PC-3 (cell line): Measurements from ENCODE around the gene PLA1A. TPM values are rescaled to one million over a fixed set of nuclear protein-coding genes. Genes with fewer than 3 reads are reported as not detected.

Source experiments
- ATAC-seq: fragments of 200-7000 bp; cut with Tn5 transposase; 2 replicates; pipeline ENCODE4 v1.9.1; 2020; ENCODE audit warnings: mild to moderate bottlenecking, moderate library complexity
- BruUV-seq: library from RNA; stranded (reverse); fragments of 400-500 nt; replicated peaks from 2 replicates; lab custom pipeline; 2021; lab: Mats Ljungman, UMichigan
- CTCF ChIA-PET: fragments of 300-600 bp; sonication (Branson Sonifier 250); formaldehyde crosslinking; loops from one replicate; lab custom pipeline; 2022; ENCODE audit warnings: antibody characterized with exemption; lab: Charles Lee
- POLR2A ChIA-PET: fragments of 300-600 bp; sonication (Branson Sonifier 250); formaldehyde crosslinking; loops from one replicate; lab custom pipeline; 2022; ENCODE audit warnings: antibody characterized with exemption; ENCODE audit not compliant: unreplicated experiment; lab: Charles Lee
- DNase-seq: peaks from one replicate; pipeline ENCODE4 v3.0.0-alpha.2; 2015
- H2AFZ ChIP-seq: fragments of 300-600 bp; sonication (generic); 2 replicates; pipeline ENCODE4 v1.6.0; 2016; ENCODE audit warnings: antibody characterized with exemption, low read length
- H3F3A ChIP-seq: fragments of 300-600 bp; sonication (generic); one replicate; pipeline ENCODE4 v1.6.0; 2017; ENCODE audit warnings: antibody characterized with exemption, low read length, control low read depth, mild to moderate bottlenecking; ENCODE audit not compliant: unreplicated experiment
- H3K27ac ChIP-seq: fragments of 300-600 bp; sonication (generic); 2 replicates; pipeline ENCODE4 v1.5.1; 2016; ENCODE audit warnings: mild to moderate bottlenecking, low read length
- H3K27me3 ChIP-seq: fragments of 300-600 bp; sonication (generic); 2 replicates; pipeline ENCODE4 v1.6.1; 2016; ENCODE audit warnings: low read length, mixed read lengths
- H3K36me3 ChIP-seq: fragments of 300-600 bp; sonication (generic); 2 replicates; pipeline ENCODE4 v1.6.1; 2016; ENCODE audit warnings: low read depth, mixed run types, low read length, mixed read lengths
- H3K4me1 ChIP-seq: fragments of 300-600 bp; sonication (generic); 2 replicates; pipeline ENCODE4 v1.5.1; 2016; ENCODE audit warnings: low read length; ENCODE audit not compliant: insufficient read depth
- H3K4me2 ChIP-seq: fragments of 300-600 bp; sonication (generic); 2 replicates; pipeline ENCODE4 v1.6.0; 2016; ENCODE audit warnings: low read length
- H3K4me3 ChIP-seq: fragments of 300-600 bp; sonication (generic); 2 replicates; pipeline ENCODE4 v1.5.1; 2016; ENCODE audit warnings: mild to moderate bottlenecking, low read length, mixed read lengths
- H3K79me2 ChIP-seq: fragments of 300-600 bp; sonication (generic); 2 replicates; pipeline ENCODE4 v1.6.1; 2017; ENCODE audit warnings: low read length, mixed read lengths
- H3K9ac ChIP-seq: fragments of 300-600 bp; sonication (generic); 2 replicates; pipeline ENCODE4 v1.6.0; 2016; ENCODE audit warnings: mild to moderate bottlenecking, low read length
- H3K9me2 ChIP-seq: fragments of 300-600 bp; sonication (generic); replicated peaks from 2 replicates; pipeline ENCODE4 v1.6.1; 2016; ENCODE audit warnings: mixed run types, low read length, mixed read lengths
- H3K9me3 ChIP-seq: fragments of 300-600 bp; sonication (generic); 2 replicates; pipeline ENCODE4 v1.6.1; 2016; ENCODE audit warnings: low read length, mixed read lengths
- H4K20me1 ChIP-seq: fragments of 300-600 bp; sonication (generic); 2 replicates; pipeline ENCODE4 v1.6.1; 2016; ENCODE audit warnings: low read length, mixed read lengths
- EZH2 ChIP-seq: fragments of 300-600 bp; sonication (generic); IDR thresholded peaks from one replicate; pipeline ENCODE4 v1.6.1; 2017; ENCODE audit warnings: antibody characterized with exemption, mild to moderate bottlenecking, low read length; ENCODE audit not compliant: unreplicated experiment
- EZH2phosphoT487 ChIP-seq: fragments of 300-600 bp; sonication (generic); IDR thresholded peaks from 2 replicates; pipeline ENCODE4 v1.6.1; 2018; ENCODE audit warnings: mild to moderate bottlenecking, antibody characterized with exemption, low read length, borderline replicate concordance
- intact Hi-C: fragments of 100-400 bp; cut with micrococcal nuclease; formaldehyde crosslinking; loops from 2 replicates; pipeline ENCODE4 v1.9.0; 2023
- total RNA-seq: library from RNA; depleted of rRNA; stranded (reverse); fragments of >200 nt; gene quantifications from 2 replicates; pipeline ENCODE4 v1.2.3, GENCODE V29; 2014
- TF ChIP-seq, protein P1 (sequence below): fragments of 300-600 bp; sonication (generic); conservative IDR thresholded peaks from 2 replicates; pipeline ENCODE4 v1.5.1; 2017; ENCODE audit warnings: antibody characterized with exemption, low read depth, mild to moderate bottlenecking, low read length

Gene PLA1A
- total RNA-seq, 1 experiment from 2014 or later = 0.36 TPM

- Histone ChIP-seq H3K9me3 (no peaks in the 10 kb centered on the region), H3K4me2 (no peak overlapping the region), H3F3A (no peaks in the 10 kb centered on the region), H3K27ac (no peak overlapping the region), H3K4me1 (no peaks in the 10 kb centered on the region), H3K36me3 (no peaks in the 10 kb centered on the region), H3K9me2 (no peaks in the 10 kb centered on the region), H3K79me2 (no peaks in the 10 kb centered on the region), H3K4me3 (no peak overlapping the region), H2AFZ (no peak overlapping the region), H3K9ac (no peak overlapping the region), H3K27me3 (0 out of 2 replicates have a peak, but pooled peaks cover 5% of the 10 kb centered on the region), H4K20me1 (no peaks in the 10 kb centered on the region)
- POLR2A ChIA-PET = no interaction called here
- intact Hi-C loops = no loop called here
- BruUV-seq = no TSS peak
- CTCF ChIA-PET = no interaction called here
- DNase-seq (no peak), ATAC-seq (no peak)
- TF ChIP-seq EZH2 = no peak
- TF ChIP-seq EZH2phosphoT487 = no peak
- TF ChIP-seq, protein P1, sequence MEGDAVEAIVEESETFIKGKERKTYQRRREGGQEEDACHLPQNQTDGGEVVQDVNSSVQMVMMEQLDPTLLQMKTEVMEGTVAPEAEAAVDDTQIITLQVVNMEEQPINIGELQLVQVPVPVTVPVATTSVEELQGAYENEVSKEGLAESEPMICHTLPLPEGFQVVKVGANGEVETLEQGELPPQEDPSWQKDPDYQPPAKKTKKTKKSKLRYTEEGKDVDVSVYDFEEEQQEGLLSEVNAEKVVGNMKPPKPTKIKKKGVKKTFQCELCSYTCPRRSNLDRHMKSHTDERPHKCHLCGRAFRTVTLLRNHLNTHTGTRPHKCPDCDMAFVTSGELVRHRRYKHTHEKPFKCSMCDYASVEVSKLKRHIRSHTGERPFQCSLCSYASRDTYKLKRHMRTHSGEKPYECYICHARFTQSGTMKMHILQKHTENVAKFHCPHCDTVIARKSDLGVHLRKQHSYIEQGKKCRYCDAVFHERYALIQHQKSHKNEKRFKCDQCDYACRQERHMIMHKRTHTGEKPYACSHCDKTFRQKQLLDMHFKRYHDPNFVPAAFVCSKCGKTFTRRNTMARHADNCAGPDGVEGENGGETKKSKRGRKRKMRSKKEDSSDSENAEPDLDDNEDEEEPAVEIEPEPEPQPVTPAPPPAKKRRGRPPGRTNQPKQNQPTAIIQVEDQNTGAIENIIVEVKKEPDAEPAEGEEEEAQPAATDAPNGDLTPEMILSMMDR = no peak
Measured at GRCh38 chr3:119571688-119572087, 26.0 kb upstream of the PLA1A start.

GRCh38 chr3:119575507-119575906, 22.2 kb upstream of the PLA1A start:
- Histone ChIP-seq H3K9me2 (no peaks in the 10 kb centered on the region), H3K4me2 (no peak overlapping the region), H3K79me2 (no peaks in the 10 kb centered on the region), H3K36me3 (no peaks in the 10 kb centered on the region), H2AFZ (no peak overlapping the region), H3K4me1 (peaks cover 15% of the 10 kb centered on the region), H3K9ac (no peak overlapping the region), H3F3A (no peaks in the 10 kb centered on the region), H3K4me3 (no peak overlapping the region), H4K20me1 (no peaks in the 10 kb centered on the region), H3K27ac (no peak overlapping the region), H3K9me3 (no peaks in the 10 kb centered on the region), H3K27me3 (no peaks in the 10 kb centered on the region)
- no TSS peak for BruUV-seq
- TF ChIP-seq, protein P1 = no peak
- TF ChIP-seq EZH2 (no peak), EZH2phosphoT487 (no peak)
- DNase-seq = peak; percentile 32
- POLR2A ChIA-PET = no interaction called here
- peak; percentile 13 for ATAC-seq
- intact Hi-C loops = loop anchor here (5.0 kb wide), 1 partner anchor 52 kb away; no protein-coding TSS in a partner anchor
- CTCF ChIA-PET = no interaction called here

- peaks cover 15% of the 10 kb centered on the region for H3K4me1 ChIP-seq
- H3K4me2 ChIP-seq = peak within 1 kb of the TSS; percentile 89
- peak; percentile 92 for ATAC-seq
- H3K27ac ChIP-seq = peak within 1 kb of the TSS; percentile 43
- intact Hi-C loops = loop anchor here (1.0 to 5.0 kb wide), 3 partner anchors 48 to 97 kb away; partner anchors contain the start of gene COX17
- no peaks in the 10 kb centered on the region for H4K20me1 ChIP-seq
- H3K79me2 ChIP-seq = no peaks in the 10 kb centered on the region
- ChIA-PET CTCF (interaction anchor here (0.6 kb wide), 1 partner anchor 99 kb away, joined by 3 read pairs; no protein-coding TSS in a partner anchor), POLR2A (interaction anchor here (0.6 to 0.7 kb wide), 2 partner anchors 9 to 570 kb away, joined by 5 to 6 read pairs; no protein-coding TSS in a partner anchor)
- H3F3A ChIP-seq = no peaks in the 10 kb centered on the region
- TF ChIP-seq EZH2phosphoT487 = peak; percentile 86; the same call in 1 of the 2 replicates
- TF ChIP-seq EZH2 = no peak
- peak; percentile 82 for DNase-seq
- TSS peak; percentile 86 for BruUV-seq
- no peaks in the 10 kb centered on the region for H3K27me3 ChIP-seq
- H3K9me2 ChIP-seq = no peaks in the 10 kb centered on the region
- H3K9me3 ChIP-seq = no peaks in the 10 kb centered on the region
- H3K4me3 ChIP-seq = peak within 1 kb of the TSS; percentile 70
- H2AFZ ChIP-seq = peak within 1 kb of the TSS; percentile 99
- no peaks in the 10 kb centered on the region for H3K36me3 ChIP-seq
- H3K9ac ChIP-seq = peak within 1 kb of the TSS; percentile 85
Measured at GRCh38 chr3:119579366-119580066, 18.2 kb upstream of the PLA1A start, which contains the start of gene ADPRH. Gene ADPRH, plus strand, starts transcription at chr3:119579492. Its CDS starts 2,678 bp downstream, at chr3:119582170.
